Suprapubic skin (tissue), 3 donors: ENCODE measurements around the gene FLOT2.
"Not testable (repeated sequence)": the region's sequence is repeated elsewhere in the genome, so short reads cannot be mapped to it uniquely, and the experiment has no call there.

Experiments used
- EP300 ChIP-seq: sonication (generic); formaldehyde crosslinking; IDR thresholded peaks from one replicate; pipeline ENCODE4 v1.6.1; 2017; ENCODE audit warnings: antibody characterized with exemption
- POLR2A ChIP-seq, 2 donors: fragments of 450-650 bp; IDR thresholded peaks; one replicate each; pipeline ENCODE4 v1.6.1; 2017; ENCODE audit warnings: antibody characterized with exemption in 2 of 2, mild to moderate bottlenecking in 2 of 2, moderate library complexity in 2 of 2
- TF ChIP-seq, protein P1 (sequence below), 2 donors: fragments of 200-600 bp in 1 of 2; fragments of 450-650 bp in 1 of 2; sonication (generic) in 1 of 2; IDR thresholded peaks; one replicate each; pipeline ENCODE4 v1.5.1; 2016 to 2019; ENCODE audit warnings: antibody characterized with exemption in 2 of 2, mild to moderate bottlenecking in 1 of 2, moderate library complexity in 1 of 2

DNA sequence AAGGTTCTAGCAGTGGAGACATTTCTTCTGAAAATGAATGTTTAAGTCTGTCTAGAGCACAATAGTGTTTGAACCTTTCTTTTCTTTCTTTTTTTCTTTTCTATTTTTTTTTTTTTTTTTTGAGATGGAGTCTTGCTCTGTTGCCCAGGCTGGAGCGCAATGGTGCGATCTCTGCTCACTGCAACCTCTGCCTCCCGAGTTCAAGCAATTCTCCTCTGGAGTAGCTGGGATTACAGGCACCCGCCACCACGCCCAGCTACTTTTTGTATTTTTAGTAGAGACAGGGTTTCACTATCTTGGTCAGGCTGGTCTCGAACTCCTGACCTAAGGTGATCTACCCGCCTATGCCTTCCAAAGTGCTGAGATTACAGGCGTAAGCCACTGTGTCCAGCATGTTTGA lies 37.0 kb upstream of the FLOT2 start:
- TF ChIP-seq, protein P1, sequence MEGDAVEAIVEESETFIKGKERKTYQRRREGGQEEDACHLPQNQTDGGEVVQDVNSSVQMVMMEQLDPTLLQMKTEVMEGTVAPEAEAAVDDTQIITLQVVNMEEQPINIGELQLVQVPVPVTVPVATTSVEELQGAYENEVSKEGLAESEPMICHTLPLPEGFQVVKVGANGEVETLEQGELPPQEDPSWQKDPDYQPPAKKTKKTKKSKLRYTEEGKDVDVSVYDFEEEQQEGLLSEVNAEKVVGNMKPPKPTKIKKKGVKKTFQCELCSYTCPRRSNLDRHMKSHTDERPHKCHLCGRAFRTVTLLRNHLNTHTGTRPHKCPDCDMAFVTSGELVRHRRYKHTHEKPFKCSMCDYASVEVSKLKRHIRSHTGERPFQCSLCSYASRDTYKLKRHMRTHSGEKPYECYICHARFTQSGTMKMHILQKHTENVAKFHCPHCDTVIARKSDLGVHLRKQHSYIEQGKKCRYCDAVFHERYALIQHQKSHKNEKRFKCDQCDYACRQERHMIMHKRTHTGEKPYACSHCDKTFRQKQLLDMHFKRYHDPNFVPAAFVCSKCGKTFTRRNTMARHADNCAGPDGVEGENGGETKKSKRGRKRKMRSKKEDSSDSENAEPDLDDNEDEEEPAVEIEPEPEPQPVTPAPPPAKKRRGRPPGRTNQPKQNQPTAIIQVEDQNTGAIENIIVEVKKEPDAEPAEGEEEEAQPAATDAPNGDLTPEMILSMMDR (IDR thresholded peaks at IDR 0.05), result not testable (repeated sequence)
- TF ChIP-seq EP300; POLR2A (IDR thresholded peaks at IDR 0.05): not testable (repeated sequence)
